NCI-H460 (cell line): ENCODE results near the gene MUC6. TPM values are rescaled to one million over a fixed set of nuclear protein-coding genes. Genes with fewer than 3 reads are reported as not detected.

Experiments used
- DNase-seq: peaks from one replicate; pipeline ENCODE4 v3.0.0-alpha.2; 2016; ENCODE audit warnings: low read depth; ENCODE audit errors: extremely low read depth
- polyA plus RNA-seq: library from polyadenylated mRNA; depleted of rRNA; stranded (reverse); fragments of >200 nt; gene quantifications from 2 replicates; pipeline ENCODE4 v1.2.3, GENCODE V29; 2014; cell fraction: nucleus; rRNA removed
- total RNA-seq: library from RNA; depleted of rRNA; stranded (reverse); fragments of >200 nt; shearing (Covaris generic); gene quantifications from 2 replicates; pipeline ENCODE4 v1.2.3, GENCODE V29; 2014; rRNA removed

Gene MUC6, protein sequence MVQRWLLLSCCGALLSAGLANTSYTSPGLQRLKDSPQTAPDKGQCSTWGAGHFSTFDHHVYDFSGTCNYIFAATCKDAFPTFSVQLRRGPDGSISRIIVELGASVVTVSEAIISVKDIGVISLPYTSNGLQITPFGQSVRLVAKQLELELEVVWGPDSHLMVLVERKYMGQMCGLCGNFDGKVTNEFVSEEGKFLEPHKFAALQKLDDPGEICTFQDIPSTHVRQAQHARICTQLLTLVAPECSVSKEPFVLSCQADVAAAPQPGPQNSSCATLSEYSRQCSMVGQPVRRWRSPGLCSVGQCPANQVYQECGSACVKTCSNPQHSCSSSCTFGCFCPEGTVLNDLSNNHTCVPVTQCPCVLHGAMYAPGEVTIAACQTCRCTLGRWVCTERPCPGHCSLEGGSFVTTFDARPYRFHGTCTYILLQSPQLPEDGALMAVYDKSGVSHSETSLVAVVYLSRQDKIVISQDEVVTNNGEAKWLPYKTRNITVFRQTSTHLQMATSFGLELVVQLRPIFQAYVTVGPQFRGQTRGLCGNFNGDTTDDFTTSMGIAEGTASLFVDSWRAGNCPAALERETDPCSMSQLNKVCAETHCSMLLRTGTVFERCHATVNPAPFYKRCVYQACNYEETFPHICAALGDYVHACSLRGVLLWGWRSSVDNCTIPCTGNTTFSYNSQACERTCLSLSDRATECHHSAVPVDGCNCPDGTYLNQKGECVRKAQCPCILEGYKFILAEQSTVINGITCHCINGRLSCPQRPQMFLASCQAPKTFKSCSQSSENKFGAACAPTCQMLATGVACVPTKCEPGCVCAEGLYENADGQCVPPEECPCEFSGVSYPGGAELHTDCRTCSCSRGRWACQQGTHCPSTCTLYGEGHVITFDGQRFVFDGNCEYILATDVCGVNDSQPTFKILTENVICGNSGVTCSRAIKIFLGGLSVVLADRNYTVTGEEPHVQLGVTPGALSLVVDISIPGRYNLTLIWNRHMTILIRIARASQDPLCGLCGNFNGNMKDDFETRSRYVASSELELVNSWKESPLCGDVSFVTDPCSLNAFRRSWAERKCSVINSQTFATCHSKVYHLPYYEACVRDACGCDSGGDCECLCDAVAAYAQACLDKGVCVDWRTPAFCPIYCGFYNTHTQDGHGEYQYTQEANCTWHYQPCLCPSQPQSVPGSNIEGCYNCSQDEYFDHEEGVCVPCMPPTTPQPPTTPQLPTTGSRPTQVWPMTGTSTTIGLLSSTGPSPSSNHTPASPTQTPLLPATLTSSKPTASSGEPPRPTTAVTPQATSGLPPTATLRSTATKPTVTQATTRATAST (N-terminal part only)
- total RNA-seq = not detected in 2 replicates
- not detected in 2 replicates for polyA plus RNA-seq

DNA sequence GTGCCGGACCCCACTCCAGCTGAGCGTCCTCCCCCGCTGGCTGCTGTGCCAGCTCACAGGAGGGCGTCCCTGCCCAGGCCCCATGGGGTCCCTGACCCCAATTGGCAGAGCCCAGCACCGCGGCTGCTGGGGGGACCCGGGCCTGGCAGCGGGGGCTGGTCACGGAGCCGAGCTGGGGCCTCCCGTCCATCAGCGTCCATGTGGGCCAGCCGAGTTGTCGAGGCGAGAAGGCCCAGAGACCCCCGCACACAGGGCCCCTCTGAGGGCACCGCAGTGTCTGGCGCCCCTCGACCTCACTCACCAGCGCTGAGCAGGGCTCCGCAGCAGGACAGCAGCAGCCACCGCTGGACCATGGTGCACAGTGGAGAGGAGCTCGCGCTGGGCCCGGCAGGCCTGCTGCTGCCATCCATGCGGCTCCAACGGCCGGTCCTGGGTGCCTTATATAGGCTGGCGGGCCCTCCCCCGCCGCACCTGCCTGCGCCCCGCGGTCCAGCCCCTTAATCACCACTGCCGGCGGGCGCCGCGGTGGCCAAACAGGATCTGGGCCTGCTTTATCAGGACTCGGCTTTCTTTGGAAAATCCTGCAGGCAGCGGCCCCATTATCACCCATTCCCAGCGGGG lies at the start of gene MUC6:
TSS of gene MUC6 (minus strand) at position 416 of the 621 bp plus-strand sequence. CDS start at position 353, 63 bp downstream.
- no peak for DNase-seq

- DNase-seq = no peak
Observed at GRCh38 chr11:1085440-1086170, 49.1 kb upstream of the MUC6 start.

DNA sequence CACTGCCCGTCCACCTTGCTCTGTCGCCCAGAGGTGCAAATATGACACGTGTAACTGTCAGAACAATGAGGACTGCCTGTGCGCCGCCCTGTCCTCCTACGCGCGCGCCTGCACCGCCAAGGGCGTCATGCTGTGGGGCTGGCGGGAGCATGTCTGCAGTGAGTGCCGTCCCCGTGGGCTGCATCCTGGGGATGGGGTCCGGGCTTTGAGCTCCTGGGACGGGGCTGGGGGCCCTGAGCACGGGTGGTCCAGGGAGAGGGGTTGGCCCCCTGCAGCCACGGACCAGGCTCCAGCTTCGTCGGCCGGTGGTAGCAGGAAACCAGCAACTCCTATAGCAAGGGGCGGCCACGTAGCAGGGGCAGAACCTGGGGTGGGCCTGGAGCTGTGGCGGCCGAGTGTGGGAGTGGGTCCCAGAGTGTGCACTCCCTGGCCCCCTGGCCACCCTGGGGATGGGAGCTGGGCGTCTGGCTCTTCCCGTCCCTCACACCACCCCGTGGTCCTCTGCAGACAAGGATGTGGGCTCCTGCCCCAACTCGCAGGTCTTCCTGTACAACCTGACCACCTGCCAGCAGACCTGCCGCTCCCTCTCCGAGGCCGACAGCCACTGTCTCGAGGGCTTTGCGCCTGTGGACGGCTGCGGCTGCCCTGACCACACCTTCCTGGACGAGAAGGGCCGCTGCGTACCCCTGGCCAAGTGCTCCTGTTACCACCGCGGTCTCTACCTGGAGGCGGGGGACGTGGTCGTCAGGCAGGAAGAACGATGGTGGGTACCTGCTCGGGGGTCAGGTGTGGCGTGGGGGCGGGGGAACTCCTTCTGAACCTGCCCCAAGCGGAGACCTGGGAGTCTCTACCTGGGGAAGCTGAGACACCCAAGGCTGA lies 48.3 kb upstream of the MUC6 start:
- no peak for DNase-seq

GRCh38 chr11:1083621-1084551 lies 47.4 kb upstream of the MUC6 start:
- DNase-seq = no peak

- no peak for DNase-seq
Observed at GRCh38 chr11:1082728-1083620, 46.5 kb upstream of the MUC6 start.

DNA sequence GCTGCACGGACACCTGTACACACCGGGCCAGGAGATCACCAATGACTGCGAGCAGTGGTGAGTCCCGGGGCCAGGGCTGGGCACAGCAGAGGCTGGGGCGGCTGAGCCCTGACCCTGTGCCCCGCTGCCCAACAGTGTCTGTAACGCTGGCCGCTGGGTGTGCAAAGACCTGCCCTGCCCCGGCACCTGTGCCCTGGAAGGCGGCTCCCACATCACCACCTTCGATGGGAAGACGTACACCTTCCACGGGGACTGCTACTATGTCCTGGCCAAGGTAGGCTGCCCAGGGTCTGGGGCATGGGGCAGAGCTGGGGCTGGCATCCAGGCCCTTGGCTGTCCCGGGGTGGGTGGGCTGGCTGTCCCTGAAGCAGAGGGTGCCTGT lies 45.8 kb upstream of the MUC6 start:
- DNase-seq = no peak

DNA sequence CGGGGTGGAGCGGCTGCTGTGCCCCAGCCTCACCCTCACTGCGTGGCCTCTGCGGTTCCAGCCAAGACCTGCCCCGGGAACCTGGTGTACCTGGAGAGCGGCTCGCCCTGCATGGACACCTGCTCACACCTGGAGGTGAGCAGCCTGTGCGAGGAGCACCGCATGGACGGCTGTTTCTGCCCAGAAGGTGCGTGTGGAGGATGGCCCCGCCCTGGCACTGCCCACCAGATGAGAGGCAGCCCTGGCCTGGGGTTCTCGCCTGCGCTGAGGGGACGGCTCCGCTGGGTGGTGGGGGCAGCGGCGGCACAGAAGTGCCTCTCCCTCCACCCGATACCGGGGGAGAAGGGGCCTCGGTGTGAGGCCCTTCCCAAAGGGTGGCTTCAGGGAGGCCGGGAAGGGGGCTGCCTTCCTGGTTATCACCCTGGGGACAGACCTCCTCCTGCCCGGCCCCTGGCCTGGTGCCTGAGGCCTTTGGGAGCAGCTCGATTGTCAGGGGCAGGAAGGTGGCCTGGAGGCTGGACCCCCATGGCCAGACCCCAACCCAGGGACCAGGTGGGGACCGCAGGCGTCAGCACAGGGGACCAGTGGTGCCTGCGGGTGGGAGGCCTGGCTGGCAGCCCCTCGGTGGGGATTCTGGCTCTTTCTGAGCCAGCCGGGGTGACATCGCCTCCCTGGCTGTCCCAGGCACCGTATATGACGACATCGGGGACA lies 45.2 kb upstream of the MUC6 start:
- no peak for DNase-seq

DNA sequence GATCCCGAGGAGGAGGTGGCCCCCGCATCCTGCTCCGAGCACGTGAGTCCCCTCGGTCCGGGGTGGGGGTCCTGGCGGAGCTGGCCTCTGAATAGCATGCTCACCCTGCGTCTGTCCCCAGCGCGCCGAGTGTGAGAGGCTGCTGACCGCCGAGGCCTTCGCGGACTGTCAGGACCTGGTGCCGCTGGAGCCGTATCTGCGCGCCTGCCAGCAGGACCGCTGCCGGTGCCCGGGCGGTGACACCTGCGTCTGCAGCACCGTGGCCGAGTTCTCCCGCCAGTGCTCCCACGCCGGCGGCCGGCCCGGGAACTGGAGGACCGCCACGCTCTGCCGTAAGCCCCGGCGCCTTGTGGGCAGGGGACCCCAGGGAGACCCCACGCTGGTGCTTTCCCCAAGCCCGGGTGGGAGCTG lies 41.7 kb upstream of the MUC6 start:
- no peak for DNase-seq

- DNase-seq = no peak
Observed at GRCh38 chr11:1077417-1078119, 41.0 kb upstream of the MUC6 start.

DNA sequence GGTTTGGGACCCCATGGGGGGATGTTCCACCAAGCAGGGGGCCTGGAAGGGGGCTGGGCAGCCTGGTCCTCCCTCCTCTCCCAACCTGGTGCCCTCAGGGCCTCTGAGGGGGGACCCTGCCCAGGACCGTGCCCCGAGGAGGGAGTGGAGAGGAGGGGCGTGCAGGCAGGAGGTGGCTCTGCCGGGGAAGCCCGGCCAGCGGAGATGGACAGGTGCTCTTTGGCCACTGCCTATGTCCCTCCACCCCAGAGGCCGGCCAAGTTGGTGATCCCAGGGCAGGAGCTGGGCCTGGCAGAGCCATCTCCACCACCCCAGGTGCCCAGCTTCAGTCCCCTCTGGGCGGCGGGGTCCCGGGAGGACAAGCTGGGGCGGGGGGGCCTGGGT lies 40.5 kb upstream of the MUC6 start:
- no peak for DNase-seq

DNA sequence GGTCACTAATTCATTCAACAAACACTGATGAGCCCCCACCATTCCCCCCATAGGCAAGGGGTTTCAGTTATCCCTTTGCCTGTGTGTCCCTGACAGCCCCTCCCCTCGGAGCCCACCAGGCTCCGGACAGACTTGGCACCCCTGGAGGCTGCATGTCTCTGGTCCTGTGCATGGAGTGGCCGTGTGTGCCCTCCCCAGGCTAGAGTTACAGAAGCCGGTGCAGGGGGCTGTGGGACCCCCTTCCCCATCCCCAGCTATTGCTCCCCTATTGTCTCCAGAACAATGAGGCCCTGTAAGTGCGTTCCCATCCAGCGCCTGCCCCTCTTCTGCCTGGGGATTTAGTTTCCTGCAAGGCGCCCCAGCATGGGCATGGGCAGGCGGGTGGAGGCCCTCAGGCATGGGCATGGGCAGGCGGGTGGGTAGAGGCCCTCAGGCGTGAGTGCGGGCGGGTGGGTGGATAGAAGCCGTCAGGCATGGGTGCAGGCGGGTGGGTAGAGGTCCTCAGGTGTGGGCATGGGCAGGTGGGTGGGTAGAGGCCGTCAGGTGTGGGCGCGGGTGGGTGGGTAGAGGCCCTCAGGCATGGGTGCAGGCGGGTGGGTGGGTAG lies 39.6 kb upstream of the MUC6 start:
- DNase-seq = no peak

DNA sequence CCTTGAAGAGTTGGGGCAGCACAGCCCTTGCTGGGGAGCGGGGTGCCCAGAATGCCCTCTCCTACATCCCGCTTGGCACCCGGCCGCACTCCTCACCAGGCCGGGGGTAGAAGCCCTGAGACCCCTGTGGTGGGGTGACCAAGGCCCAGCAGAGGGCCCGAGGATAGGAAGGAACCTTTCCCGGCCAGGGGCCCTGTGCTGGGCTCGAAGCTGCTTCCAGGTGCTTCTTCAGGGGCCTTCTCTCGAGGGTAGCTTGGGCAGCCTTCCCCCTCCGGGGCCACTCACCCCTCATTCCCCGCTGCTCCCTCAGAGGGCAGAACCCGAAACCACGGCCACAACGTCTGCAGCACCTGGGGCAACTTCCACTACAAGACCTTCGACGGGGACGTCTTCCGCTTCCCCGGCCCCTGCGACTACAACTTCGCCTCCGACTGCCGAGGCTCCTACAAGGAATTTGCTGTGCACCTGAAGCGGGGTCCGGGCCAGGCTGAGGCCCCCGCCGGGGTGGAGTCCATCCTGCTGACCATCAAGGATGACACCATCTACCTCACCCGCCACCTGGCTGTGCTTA lies 38.9 kb upstream of the MUC6 start:
- DNase-seq = no peak

DNA sequence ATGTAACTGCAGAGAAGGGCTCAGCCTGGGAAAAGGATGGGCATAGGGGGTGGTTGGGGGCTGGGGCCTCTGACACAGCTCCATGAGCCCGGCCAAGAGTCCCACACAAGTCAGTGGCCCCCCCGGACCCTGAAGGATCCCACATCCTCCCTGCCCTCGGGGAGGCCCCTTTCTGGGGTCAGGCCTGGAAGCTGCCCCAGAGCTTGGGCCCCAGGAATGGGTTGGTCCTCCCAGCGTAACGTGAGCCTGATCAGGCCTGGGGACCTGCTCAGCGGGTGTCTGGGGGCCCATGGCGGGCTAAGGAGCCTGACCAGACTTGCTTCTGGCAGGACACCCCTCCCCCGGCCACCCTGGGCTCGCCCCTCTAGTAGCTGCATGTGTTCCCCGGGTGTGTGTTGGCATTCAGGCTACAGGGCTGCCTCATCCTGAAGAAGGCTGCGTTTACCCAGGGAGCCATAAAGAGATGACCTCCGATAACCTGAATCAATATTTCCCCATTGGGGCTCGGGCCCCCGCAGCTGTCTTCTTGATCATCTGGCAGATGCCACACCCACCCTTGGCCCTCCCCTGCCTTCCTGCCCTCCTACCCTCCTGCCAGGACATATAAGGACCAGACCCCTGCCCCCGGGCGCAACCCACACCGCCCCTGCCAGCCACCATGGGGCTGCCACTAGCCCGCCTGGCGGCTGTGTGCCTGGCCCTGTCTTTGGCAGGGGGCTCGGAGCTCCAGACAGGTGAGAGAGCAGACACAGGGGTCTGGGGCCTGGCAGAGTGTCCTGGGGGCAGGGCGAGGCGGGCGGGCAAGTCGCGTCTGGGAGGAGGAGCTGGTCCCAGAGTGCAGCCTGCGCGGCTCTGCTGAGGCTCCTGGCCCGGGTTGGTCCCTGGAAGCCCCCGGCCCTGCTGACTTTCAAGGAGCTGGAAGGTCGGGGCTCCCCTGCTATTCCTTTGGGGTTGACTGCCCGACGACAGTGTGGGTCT lies 38.0 kb upstream of the MUC6 start, which contains the start of gene MUC2:
TSS of gene MUC2 (plus strand) at position 631 of the 978 bp plus-strand sequence.
- no peak for DNase-seq
